GM23338 (cell line): Measurements from ENCODE around the gene C19orf25. TPM values are rescaled to one million over a fixed set of nuclear protein-coding genes. Genes with fewer than 3 reads are reported as not detected.
A peak's percentile ranks its signal among the peaks of the same experiment; 100 is the strongest.

Experiments
- ATAC-seq: fragments of 200-7000 bp; cut with Tn5 transposase; 3 replicates; pipeline ENCODE4 v1.9.1; 2020
- DNase-seq: peaks from one replicate; pipeline ENCODE4 v3.0.0-alpha.2; 2015; ENCODE audit warnings: low spot score
- H2AFZ ChIP-seq: fragments of 200-600 bp; sonication (generic); 2 replicates; pipeline ENCODE4 v1.8.0; 2016; ENCODE audit warnings: antibody characterized with exemption, mild to moderate bottlenecking, moderate library complexity
- H3F3A ChIP-seq: fragments of 200-600 bp; sonication (generic); replicated peaks from 2 replicates; pipeline ENCODE4 v1.8.0; 2017; ENCODE audit warnings: antibody characterized with exemption, mixed run types, low read depth
- H3K27ac ChIP-seq: fragments of 200-600 bp; sonication (generic); 2 replicates; pipeline ENCODE4 v1.6.1; 2016; ENCODE audit warnings: low read depth
- H3K27me3 ChIP-seq: fragments of 200-600 bp; sonication (generic); 2 replicates; pipeline ENCODE4 v1.8.0; 2016; ENCODE audit warnings: mild to moderate bottlenecking, mixed run types, moderate library complexity; ENCODE audit not compliant: insufficient read depth
- H3K36me3 ChIP-seq: fragments of 200-600 bp; sonication (generic); 2 replicates; pipeline ENCODE4 v1.8.0; 2016; ENCODE audit warnings: mild to moderate bottlenecking; ENCODE audit not compliant: insufficient read depth
- H3K4me1 ChIP-seq: fragments of 200-600 bp; sonication (generic); 2 replicates; pipeline ENCODE4 v1.8.0; 2016; ENCODE audit warnings: mild to moderate bottlenecking, moderate library complexity; ENCODE audit not compliant: insufficient read depth
- H3K4me2 ChIP-seq: fragments of 200-600 bp; sonication (generic); 2 replicates; pipeline ENCODE4 v1.7.1; 2017; ENCODE audit warnings: mixed run types
- H3K4me3 ChIP-seq: fragments of 200-600 bp; sonication (generic); 2 replicates; pipeline ENCODE4 v1.6.1; 2016; ENCODE audit warnings: mixed run types
- H3K79me2 ChIP-seq: fragments of 200-600 bp; sonication (generic); replicated peaks from 2 replicates; pipeline ENCODE4 v1.8.0; 2017; ENCODE audit warnings: mild to moderate bottlenecking; ENCODE audit not compliant: insufficient read depth
- H3K9me2 ChIP-seq: fragments of 200-600 bp; sonication (generic); 2 replicates; pipeline ENCODE4 v1.8.0; 2017; ENCODE audit not compliant: insufficient read depth
- H4K20me1 ChIP-seq: fragments of 200-600 bp; sonication (generic); replicated peaks from 2 replicates; pipeline ENCODE4 v1.8.0; 2017; ENCODE audit warnings: mild to moderate bottlenecking; ENCODE audit not compliant: insufficient read depth
- H3K27ac Mint-ChIP-seq: 2 replicates; pipeline ENCODE4 v1.8.0; 2020; ENCODE audit warnings: inconsistent platforms, mild to moderate bottlenecking, moderate library complexity, mixed read lengths
- H3K27me3 Mint-ChIP-seq: 3 replicates; pipeline ENCODE4 v1.8.0; 2022; ENCODE audit warnings: low read depth, mild to moderate bottlenecking, moderate library complexity, mixed read lengths, inconsistent platforms; ENCODE audit not compliant: insufficient read depth, poor library complexity
- H3K36me3 Mint-ChIP-seq: 3 replicates; pipeline ENCODE4 v1.8.0; 2021; ENCODE audit warnings: low read depth, mild to moderate bottlenecking, inconsistent platforms, moderate library complexity, mixed read lengths
- H3K4me1 Mint-ChIP-seq: 3 replicates; pipeline ENCODE4 v1.8.0; 2020; ENCODE audit warnings: mild to moderate bottlenecking, inconsistent platforms, mixed read lengths
- H3K4me3 Mint-ChIP-seq: 3 replicates; pipeline ENCODE4 v1.8.0; 2021; ENCODE audit warnings: moderate library complexity, mild to moderate bottlenecking, inconsistent platforms, mixed read lengths
- H3K9me3 Mint-ChIP-seq: 3 replicates; pipeline ENCODE4 v1.8.0; 2020; ENCODE audit warnings: moderate library complexity, mild to moderate bottlenecking, inconsistent platforms, mixed read lengths
- JUNB ChIP-seq: IDR thresholded peaks from one replicate; pipeline ENCODE4 v1.6.1; 2016; ENCODE audit warnings: antibody characterized with exemption; ENCODE audit not compliant: unreplicated experiment
- NANOG ChIP-seq: IDR thresholded peaks from 2 replicates; pipeline ENCODE4 v1.6.1; 2016; ENCODE audit warnings: antibody characterized with exemption, borderline replicate concordance
- ZNF114 ChIP-seq: fragments of 250-450 bp; sonication (Bioruptor Pico); IDR thresholded peaks from 2 replicates; pipeline ENCODE4 v1.5.0; 2020; ENCODE audit warnings: mild to moderate bottlenecking, moderate library complexity
- polyA plus RNA-seq: library from polyadenylated mRNA; unstranded; fragments of >200 nt; fragmentation: Nextera tagmentation; extraction: Ambion mirVana; gene quantifications from 2 replicates; pipeline ENCODE4 v1.2.1, GENCODE V29; 2016
- total RNA-seq: library from RNA; depleted of rRNA; stranded (reverse); fragments of >200 nt; shearing (Covaris generic); gene quantifications from 2 replicates; pipeline ENCODE4 v1.2.3, GENCODE V29; 2014
- TF ChIP-seq, protein P1 (sequence below): IDR thresholded peaks from 2 replicates; pipeline ENCODE4 v1.6.1; 2016; ENCODE audit warnings: antibody characterized with exemption
- TF ChIP-seq, protein P2 (sequence below), 2 experiments: fragments of 200-600 bp in 1 of 2; sonication (generic) in 1 of 2; conservative IDR thresholded peaks; 2 replicates each; pipeline versions ENCODE4 v1.5.1 to v1.6.1; 2016 to 2017; ENCODE audit warnings: antibody characterized with exemption in 2 of 2, low read depth in 2 of 2, mild to moderate bottlenecking in 2 of 2, moderate library complexity in 1 of 2

Gene C19orf25
- total and polyA plus RNA-seq, 2 experiments from 2014 or later, result 43.5 to 61.1 TPM

- TF ChIP-seq, protein P1, sequence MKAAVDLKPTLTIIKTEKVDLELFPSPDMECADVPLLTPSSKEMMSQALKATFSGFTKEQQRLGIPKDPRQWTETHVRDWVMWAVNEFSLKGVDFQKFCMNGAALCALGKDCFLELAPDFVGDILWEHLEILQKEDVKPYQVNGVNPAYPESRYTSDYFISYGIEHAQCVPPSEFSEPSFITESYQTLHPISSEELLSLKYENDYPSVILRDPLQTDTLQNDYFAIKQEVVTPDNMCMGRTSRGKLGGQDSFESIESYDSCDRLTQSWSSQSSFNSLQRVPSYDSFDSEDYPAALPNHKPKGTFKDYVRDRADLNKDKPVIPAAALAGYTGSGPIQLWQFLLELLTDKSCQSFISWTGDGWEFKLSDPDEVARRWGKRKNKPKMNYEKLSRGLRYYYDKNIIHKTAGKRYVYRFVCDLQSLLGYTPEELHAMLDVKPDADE, result no peak
- TF ChIP-seq JUNB, result no peak
- TF ChIP-seq, protein P2, sequence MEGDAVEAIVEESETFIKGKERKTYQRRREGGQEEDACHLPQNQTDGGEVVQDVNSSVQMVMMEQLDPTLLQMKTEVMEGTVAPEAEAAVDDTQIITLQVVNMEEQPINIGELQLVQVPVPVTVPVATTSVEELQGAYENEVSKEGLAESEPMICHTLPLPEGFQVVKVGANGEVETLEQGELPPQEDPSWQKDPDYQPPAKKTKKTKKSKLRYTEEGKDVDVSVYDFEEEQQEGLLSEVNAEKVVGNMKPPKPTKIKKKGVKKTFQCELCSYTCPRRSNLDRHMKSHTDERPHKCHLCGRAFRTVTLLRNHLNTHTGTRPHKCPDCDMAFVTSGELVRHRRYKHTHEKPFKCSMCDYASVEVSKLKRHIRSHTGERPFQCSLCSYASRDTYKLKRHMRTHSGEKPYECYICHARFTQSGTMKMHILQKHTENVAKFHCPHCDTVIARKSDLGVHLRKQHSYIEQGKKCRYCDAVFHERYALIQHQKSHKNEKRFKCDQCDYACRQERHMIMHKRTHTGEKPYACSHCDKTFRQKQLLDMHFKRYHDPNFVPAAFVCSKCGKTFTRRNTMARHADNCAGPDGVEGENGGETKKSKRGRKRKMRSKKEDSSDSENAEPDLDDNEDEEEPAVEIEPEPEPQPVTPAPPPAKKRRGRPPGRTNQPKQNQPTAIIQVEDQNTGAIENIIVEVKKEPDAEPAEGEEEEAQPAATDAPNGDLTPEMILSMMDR (conservative IDR thresholded peaks at IDR 0.05; ENCODE audit: low read depth in 2 of 2), result no peak
Measured at GRCh38 chr19:1514295-1514661, 35.3 kb upstream of the C19orf25 start (continued).

DNA sequence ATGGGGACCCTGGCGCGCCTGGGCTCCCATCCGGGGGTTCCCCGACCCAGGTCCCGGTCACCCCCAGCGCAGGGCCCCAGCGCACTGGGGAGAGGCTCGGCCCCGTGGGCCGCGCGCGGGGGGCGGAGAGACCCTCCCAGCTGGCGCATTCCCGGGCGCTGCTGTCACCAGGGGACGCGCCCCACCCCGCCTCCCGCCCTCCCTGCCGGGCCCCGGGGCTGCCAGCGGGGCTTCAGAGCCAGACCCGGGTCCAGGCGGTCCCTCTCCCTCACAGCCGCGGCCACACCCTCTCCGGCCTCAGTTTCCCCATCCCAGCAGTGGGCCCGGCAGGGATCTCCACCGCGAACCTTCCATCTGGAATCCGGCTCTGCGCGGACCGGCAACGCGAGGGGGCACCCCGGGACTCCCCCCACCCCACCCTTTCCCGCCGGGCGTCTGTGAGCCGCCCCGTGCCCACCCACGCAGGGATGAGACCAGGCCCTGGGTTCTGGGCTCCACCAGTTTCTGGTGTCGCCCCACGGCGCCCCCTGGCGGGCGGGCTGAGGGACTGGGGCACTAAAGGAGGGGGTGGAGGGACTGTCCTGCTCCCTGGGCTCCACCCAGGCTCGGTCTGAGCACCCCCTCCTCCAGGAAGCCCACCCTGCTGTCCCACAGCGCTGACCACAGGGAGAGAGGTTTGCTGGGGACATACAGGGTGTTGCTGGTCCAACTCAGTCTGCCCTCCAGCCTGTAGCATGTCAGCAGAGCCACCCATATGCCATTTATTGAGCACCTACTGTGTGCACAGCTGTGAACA lies 34.7 kb upstream of the C19orf25 start:
- Mint-ChIP-seq H3K4me1 (no peaks in the 10 kb centered on the region; the same call in 2 of the 3 replicates), H3K9me3 (peaks cover 6% of the 10 kb centered on the region), H3K27me3 (peaks cover 18% of the 10 kb centered on the region), H3K27ac (no peak overlapping the region), H3K4me3 (no peak overlapping the region), H3K36me3 (no peaks in the 10 kb centered on the region)
- H3K36me3 ChIP-seq, result no peaks in the 10 kb centered on the region
- ATAC-seq, result peak; percentile 67
- peaks cover 6% of the 10 kb centered on the region; the same call in 1 of the 2 replicates for H3F3A ChIP-seq
- H3K4me2 ChIP-seq, result peak overlapping the region; percentile 69; the same call in 1 of the 2 replicates
- H3K4me3 ChIP-seq, result peak overlapping the region; percentile 53
- peaks cover 6% of the 10 kb centered on the region; the same call in 1 of the 2 replicates for H3K27me3 ChIP-seq
- H3K79me2 ChIP-seq, result no peaks in the 10 kb centered on the region
- H3K9me2 ChIP-seq, result no peaks in the 10 kb centered on the region
- peak; percentile 63 for DNase-seq
- no peaks in the 10 kb centered on the region for H4K20me1 ChIP-seq
- no peak overlapping the region for H3K27ac ChIP-seq
- TF ChIP-seq NANOG (no peak), ZNF114 (CRISPR knock-in tag) (no peak), JUNB (no peak)
- TF ChIP-seq, protein P2 (conservative IDR thresholded peaks at IDR 0.05; ENCODE audit: low read depth in 2 of 2), result peak; percentile 73 to 79
- no peaks in the 10 kb centered on the region for H3K4me1 ChIP-seq
- no peak overlapping the region for H2AFZ ChIP-seq
